ENCODE measurements around the gene RASAL1.

Gene RASAL1

GRCh38 chr12:113055594-113056380 is 79.8 kb downstream of the RASAL1 start:
- no peak for DNase-seq

GRCh38 chr12:113054948-113055486 is 80.5 kb downstream of the RASAL1 start:
- DNase-seq = no peak

- no peak for DNase-seq
These were observed 83.2 kb downstream of the RASAL1 start for GRCh38 chr12:113052326-113052725.

GRCh38 chr12:113051759-113052158 is 83.8 kb downstream of the RASAL1 start:
- no peak for DNase-seq

- DNase-seq = no peak
These were observed 84.8 kb downstream of the RASAL1 start for GRCh38 chr12:113050795-113051194.

- DNase-seq = peak in 1 of 2 donors; percentile 49
These were observed 85.4 kb downstream of the RASAL1 start for GRCh38 chr12:113049976-113050742.
